ENCODE results near the gene LTBP1. TPM values are rescaled to one million over a fixed set of nuclear protein-coding genes. Genes with fewer than 3 reads are reported as not detected.

The LTBP1 gene
- total RNA-seq, 1 donor from 2014 or later: 205 TPM

- no peak for DNase-seq (ENCODE audit: low spot score)
These were observed 127.4 kb downstream of the LTBP1 start for GRCh38 chr2:33074197-33074596.

GRCh38 chr2:33077311-33077710, 130.6 kb downstream of the LTBP1 start:
- no peak for DNase-seq (ENCODE audit: low spot score)

GRCh38 chr2:33077844-33078243, 131.1 kb downstream of the LTBP1 start:
- DNase-seq (ENCODE audit: low spot score): no peak

GRCh38 chr2:33081691-33082090, 134.9 kb downstream of the LTBP1 start:
- DNase-seq (ENCODE audit: low spot score): no peak

GRCh38 chr2:33083699-33084387, 137.1 kb downstream of the LTBP1 start:
- DNase-seq (ENCODE audit: low spot score): no peak

GRCh38 chr2:33084433-33084832, 137.7 kb downstream of the LTBP1 start:
- DNase-seq (ENCODE audit: low spot score): no peak

GRCh38 chr2:33085646-33086045, 138.9 kb downstream of the LTBP1 start:
- DNase-seq (ENCODE audit: low spot score): no peak

GRCh38 chr2:33086400-33087015, 139.8 kb downstream of the LTBP1 start:
- DNase-seq (ENCODE audit: low spot score): peak; percentile 56

GRCh38 chr2:33090553-33091134, 143.9 kb downstream of the LTBP1 start:
- no peak for DNase-seq (ENCODE audit: low spot score)

- DNase-seq (ENCODE audit: low spot score): no peak
These were observed 144.9 kb downstream of the LTBP1 start for GRCh38 chr2:33091541-33092123.

GRCh38 chr2:33093283-33093993, 146.7 kb downstream of the LTBP1 start:
- DNase-seq (ENCODE audit: low spot score): no peak

GRCh38 chr2:33094303-33094702, 147.6 kb downstream of the LTBP1 start:
- no peak for DNase-seq (ENCODE audit: low spot score)

- DNase-seq (ENCODE audit: low spot score): no peak
These were observed 153.2 kb downstream of the LTBP1 start for GRCh38 chr2:33099989-33100388.

GRCh38 chr2:33100921-33101320, 154.2 kb downstream of the LTBP1 start:
- DNase-seq (ENCODE audit: low spot score): no peak

GRCh38 chr2:33104052-33104623, 157.4 kb downstream of the LTBP1 start:
- no peak for DNase-seq (ENCODE audit: low spot score)

- DNase-seq (ENCODE audit: low spot score): no peak
These were observed 158.0 kb downstream of the LTBP1 start for GRCh38 chr2:33104726-33105125.

GRCh38 chr2:33106115-33106514, 159.4 kb downstream of the LTBP1 start:
- DNase-seq (ENCODE audit: low spot score): no peak

- DNase-seq (ENCODE audit: low spot score): no peak
These were observed 161.1 kb downstream of the LTBP1 start for GRCh38 chr2:33107690-33108482.

GRCh38 chr2:33108483-33109443, 162.0 kb downstream of the LTBP1 start:
- DNase-seq (ENCODE audit: low spot score): no peak

- no peak for DNase-seq (ENCODE audit: low spot score)
These were observed 163.7 kb downstream of the LTBP1 start for GRCh38 chr2:33110461-33110860.
